ENCODE measurements around the gene HNRNPUL1.
A peak's percentile ranks its signal among the peaks of the same experiment; 100 is the strongest.

The HNRNPUL1 gene

GRCh38 chr19:41249707-41250423 is 14.3 kb upstream of the HNRNPUL1 start:
- no peak overlapping the region for H3K4me3 ChIP-seq (ENCODE audit: severe bottlenecking)
- no peak for DNase-seq (ENCODE audit: low spot score)
- ATAC-seq (ENCODE audit: low read depth) = peak; percentile 66; the same call in 2 of the 3 replicates
- H3K27ac ChIP-seq (ENCODE audit: poor library complexity, severe bottlenecking) = no peak overlapping the region
- no peaks in the 10 kb centered on the region for H3K9me3 ChIP-seq (ENCODE audit: severe bottlenecking)
- no peak for TF ChIP-seq CTCF (IDR thresholded peaks at IDR 0.05; ENCODE audit: poor library complexity, severe bottlenecking)
- H3K27me3 ChIP-seq (ENCODE audit: insufficient read depth, poor library complexity, severe bottlenecking) = no peaks in the 10 kb centered on the region
- H3K4me1 ChIP-seq (ENCODE audit: insufficient read depth, poor library complexity, severe bottlenecking) = no peaks in the 10 kb centered on the region
- H3K36me3 ChIP-seq (ENCODE audit: low read depth) = peaks cover 99% of the 10 kb centered on the region

DNA sequence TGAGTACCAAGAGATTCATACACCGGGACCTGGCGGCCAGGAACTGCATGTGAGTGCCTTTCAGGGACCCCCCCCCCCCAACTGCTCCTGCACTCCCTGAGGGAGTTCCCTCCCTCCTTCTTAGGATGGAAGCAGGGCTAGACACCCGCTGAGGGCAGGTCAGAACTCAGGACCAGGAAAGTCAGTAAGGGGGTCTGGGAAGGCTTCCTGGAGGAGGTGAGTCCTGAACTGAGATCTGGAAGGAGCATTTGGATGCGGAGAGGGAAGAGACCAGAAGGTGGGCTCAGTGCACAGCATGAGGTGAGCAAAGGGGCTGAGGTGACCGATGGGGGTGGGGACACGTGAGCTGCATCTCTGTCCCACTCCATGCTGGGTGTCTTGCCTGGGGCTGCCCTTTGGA is 10.5 kb upstream of the HNRNPUL1 start:
- no peak for ATAC-seq (ENCODE audit: low read depth)
- no peaks in the 10 kb centered on the region for H3K27me3 ChIP-seq (ENCODE audit: insufficient read depth, poor library complexity, severe bottlenecking)
- peaks cover 99% of the 10 kb centered on the region for H3K36me3 ChIP-seq (ENCODE audit: low read depth)

GRCh38 chr19:41255171-41255570 is 9.0 kb upstream of the HNRNPUL1 start:
- no peaks in the 10 kb centered on the region for H3K9me3 ChIP-seq (ENCODE audit: severe bottlenecking)
- ATAC-seq (ENCODE audit: low read depth) = no peak
- no peaks in the 10 kb centered on the region for H3K27me3 ChIP-seq (ENCODE audit: insufficient read depth, poor library complexity, severe bottlenecking)
- H3K4me1 ChIP-seq (ENCODE audit: insufficient read depth, poor library complexity, severe bottlenecking) = no peaks in the 10 kb centered on the region
- H3K27ac ChIP-seq (ENCODE audit: poor library complexity, severe bottlenecking) = no peak overlapping the region
- no peak for DNase-seq (ENCODE audit: low spot score)
- H3K4me3 ChIP-seq (ENCODE audit: severe bottlenecking) = no peak overlapping the region
- H3K36me3 ChIP-seq (ENCODE audit: low read depth) = peaks cover 91% of the 10 kb centered on the region
- no peak for TF ChIP-seq CTCF (IDR thresholded peaks at IDR 0.05; ENCODE audit: poor library complexity, severe bottlenecking)

More for the DNA sequence above, 10.5 kb upstream of the HNRNPUL1 start:
- no peak for TF ChIP-seq CTCF (IDR thresholded peaks at IDR 0.05; ENCODE audit: poor library complexity, severe bottlenecking)
- Histone ChIP-seq H3K4me3 (ENCODE audit: severe bottlenecking) (no peak overlapping the region), H3K9me3 (ENCODE audit: severe bottlenecking) (no peaks in the 10 kb centered on the region), H3K4me1 (ENCODE audit: insufficient read depth, poor library complexity, severe bottlenecking) (no peaks in the 10 kb centered on the region), H3K27ac (ENCODE audit: poor library complexity, severe bottlenecking) (no peak overlapping the region)
- no peak for DNase-seq (ENCODE audit: low spot score)

- no peak for TF ChIP-seq CTCF (IDR thresholded peaks at IDR 0.05; ENCODE audit: poor library complexity, severe bottlenecking)
- Histone ChIP-seq H3K27me3 (ENCODE audit: insufficient read depth, poor library complexity, severe bottlenecking) (no peaks in the 10 kb centered on the region), H3K4me1 (ENCODE audit: insufficient read depth, poor library complexity, severe bottlenecking) (peaks cover 4% of the 10 kb centered on the region), H3K27ac (ENCODE audit: poor library complexity, severe bottlenecking) (peak overlapping the region; percentile 94), H3K4me3 (ENCODE audit: severe bottlenecking) (peak overlapping the region; percentile 47), H3K36me3 (ENCODE audit: low read depth) (peaks cover 35% of the 10 kb centered on the region), H3K9me3 (ENCODE audit: severe bottlenecking) (no peaks in the 10 kb centered on the region)
- no peak; the same call in 2 of the 3 replicates for ATAC-seq (ENCODE audit: low read depth)
- no peak for DNase-seq (ENCODE audit: low spot score)
Observed at GRCh38 chr19:41261474-41262190, 2.5 kb upstream of the HNRNPUL1 start.

All from RWPE2 (cell line).